Measurements from ENCODE around the gene KTN1.

KTN1 gene

DNA sequence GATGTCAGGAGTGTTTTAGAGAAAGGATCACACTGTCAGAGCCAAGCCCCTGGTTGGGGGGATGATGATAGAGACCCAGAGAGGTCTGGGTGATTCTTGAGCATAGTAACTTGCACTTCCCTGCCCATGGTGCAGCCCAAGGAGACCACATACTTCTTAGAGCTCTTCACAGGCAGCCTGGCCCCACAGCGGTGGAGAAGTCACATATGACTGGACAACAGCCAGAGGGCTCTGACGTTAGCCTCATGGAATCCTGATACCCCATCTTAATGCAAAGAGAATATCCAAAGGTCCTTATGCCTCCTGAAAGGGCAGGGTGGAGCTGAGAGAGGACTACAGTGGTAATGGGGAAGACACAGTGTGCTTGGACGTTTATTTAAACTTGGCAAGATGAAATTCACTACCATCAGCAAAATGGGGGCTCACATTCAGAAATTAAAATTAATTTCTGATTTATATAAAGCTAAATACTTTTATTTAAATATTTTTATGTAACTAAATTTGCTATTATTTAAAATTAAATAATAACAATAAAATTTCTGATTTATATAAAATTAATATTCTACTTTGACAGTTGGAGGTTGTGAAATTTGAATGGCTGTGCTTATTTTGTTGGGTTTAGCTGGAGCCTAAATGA is 131.3 kb downstream of the KTN1 start:
- H3K27me3 ChIP-seq (ENCODE audit: control insufficient read depth, insufficient read depth, low read length) = no peaks in the 10 kb centered on the region
- no peaks in the 10 kb centered on the region for H3K9me3 ChIP-seq (ENCODE audit: control insufficient read depth, low read length)
- no peak overlapping the region for H3K9ac ChIP-seq
- H3K79me2 ChIP-seq = no peaks in the 10 kb centered on the region
- H3K36me3 ChIP-seq (ENCODE audit: control insufficient read depth, insufficient read depth, low read length) = no peaks in the 10 kb centered on the region
- H3K27ac ChIP-seq = no peak overlapping the region
- H2AFZ ChIP-seq = no peak overlapping the region
- H3K4me1 ChIP-seq = no peaks in the 10 kb centered on the region
- no peak overlapping the region for H3K4me2 ChIP-seq (ENCODE audit: low read length)
- TF ChIP-seq, protein P1, sequence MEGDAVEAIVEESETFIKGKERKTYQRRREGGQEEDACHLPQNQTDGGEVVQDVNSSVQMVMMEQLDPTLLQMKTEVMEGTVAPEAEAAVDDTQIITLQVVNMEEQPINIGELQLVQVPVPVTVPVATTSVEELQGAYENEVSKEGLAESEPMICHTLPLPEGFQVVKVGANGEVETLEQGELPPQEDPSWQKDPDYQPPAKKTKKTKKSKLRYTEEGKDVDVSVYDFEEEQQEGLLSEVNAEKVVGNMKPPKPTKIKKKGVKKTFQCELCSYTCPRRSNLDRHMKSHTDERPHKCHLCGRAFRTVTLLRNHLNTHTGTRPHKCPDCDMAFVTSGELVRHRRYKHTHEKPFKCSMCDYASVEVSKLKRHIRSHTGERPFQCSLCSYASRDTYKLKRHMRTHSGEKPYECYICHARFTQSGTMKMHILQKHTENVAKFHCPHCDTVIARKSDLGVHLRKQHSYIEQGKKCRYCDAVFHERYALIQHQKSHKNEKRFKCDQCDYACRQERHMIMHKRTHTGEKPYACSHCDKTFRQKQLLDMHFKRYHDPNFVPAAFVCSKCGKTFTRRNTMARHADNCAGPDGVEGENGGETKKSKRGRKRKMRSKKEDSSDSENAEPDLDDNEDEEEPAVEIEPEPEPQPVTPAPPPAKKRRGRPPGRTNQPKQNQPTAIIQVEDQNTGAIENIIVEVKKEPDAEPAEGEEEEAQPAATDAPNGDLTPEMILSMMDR (IDR thresholded peaks at IDR 0.05) = no peak
- H3K4me3 ChIP-seq (ENCODE audit: low read depth, low read length) = no peak overlapping the region

DNA sequence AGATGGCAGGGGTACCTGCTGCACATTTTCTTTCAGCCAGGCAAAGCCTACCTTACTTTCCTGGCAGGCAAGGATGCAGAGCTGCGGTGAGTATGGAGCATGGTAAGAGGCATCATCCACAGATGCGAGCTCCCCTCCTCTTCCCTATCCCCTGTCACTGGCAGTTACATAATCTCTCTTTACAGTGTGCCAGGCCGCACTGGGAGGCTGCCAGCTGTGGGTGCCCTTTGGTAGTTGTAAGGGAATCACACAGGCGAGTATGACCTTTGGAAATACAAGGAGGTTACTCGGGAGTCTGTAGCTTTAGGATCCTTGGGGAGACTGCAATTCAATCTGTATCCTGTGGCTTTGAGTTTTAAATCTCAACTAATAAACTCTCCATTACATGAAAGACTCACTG is 132.5 kb downstream of the KTN1 start:
- no peaks in the 10 kb centered on the region for H3K79me2 ChIP-seq
- no peaks in the 10 kb centered on the region for H3K4me1 ChIP-seq
- no peaks in the 10 kb centered on the region for H3K27me3 ChIP-seq (ENCODE audit: control insufficient read depth, insufficient read depth, low read length)
- H2AFZ ChIP-seq = no peak overlapping the region
- TF ChIP-seq, protein P1 (IDR thresholded peaks at IDR 0.05) = no peak
- no peak overlapping the region for H3K27ac ChIP-seq
- H3K36me3 ChIP-seq (ENCODE audit: control insufficient read depth, insufficient read depth, low read length) = no peaks in the 10 kb centered on the region
- H3K9ac ChIP-seq = no peak overlapping the region
- H3K4me3 ChIP-seq (ENCODE audit: low read depth, low read length) = no peak overlapping the region
- H3K4me2 ChIP-seq (ENCODE audit: low read length) = no peak overlapping the region
- no peaks in the 10 kb centered on the region for H3K9me3 ChIP-seq (ENCODE audit: control insufficient read depth, low read length)

DNA sequence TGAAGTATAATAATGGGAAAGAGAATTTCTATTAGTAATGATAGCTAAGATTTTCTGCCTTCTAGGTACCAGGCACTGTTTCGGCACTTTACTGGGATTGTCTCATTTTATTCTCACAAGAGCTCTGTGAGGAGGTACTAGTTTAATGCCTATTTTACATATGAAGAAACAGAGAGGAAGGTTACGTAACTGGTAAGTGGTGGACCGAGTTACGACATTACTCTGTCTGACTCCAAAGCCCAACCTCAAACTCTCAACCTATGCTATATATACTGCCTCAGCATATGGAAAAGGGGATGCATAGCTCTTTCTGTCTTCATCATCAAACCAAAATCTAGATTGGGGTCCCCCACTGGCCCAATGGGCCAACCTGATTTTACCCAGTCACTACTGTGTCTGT is 133.5 kb downstream of the KTN1 start:
- no peaks in the 10 kb centered on the region for H3K4me1 ChIP-seq
- H3K9me3 ChIP-seq (ENCODE audit: control insufficient read depth, low read length) = no peaks in the 10 kb centered on the region
- H3K27ac ChIP-seq = no peak overlapping the region
- H3K79me2 ChIP-seq = no peaks in the 10 kb centered on the region
- H3K4me2 ChIP-seq (ENCODE audit: low read length) = no peak overlapping the region
- H3K4me3 ChIP-seq (ENCODE audit: low read depth, low read length) = no peak overlapping the region
- no peaks in the 10 kb centered on the region for H3K27me3 ChIP-seq (ENCODE audit: control insufficient read depth, insufficient read depth, low read length)
- TF ChIP-seq, protein P1 (IDR thresholded peaks at IDR 0.05) = no peak
- H3K36me3 ChIP-seq (ENCODE audit: control insufficient read depth, insufficient read depth, low read length) = no peaks in the 10 kb centered on the region
- no peak overlapping the region for H3K9ac ChIP-seq
- H2AFZ ChIP-seq = no peak overlapping the region

GRCh38 chr14:55715889-55716288 is 135.9 kb downstream of the KTN1 start:
- H3K4me3 ChIP-seq (ENCODE audit: low read depth, low read length) = no peak overlapping the region
- H3K36me3 ChIP-seq (ENCODE audit: control insufficient read depth, insufficient read depth, low read length) = no peaks in the 10 kb centered on the region
- no peaks in the 10 kb centered on the region for H3K9me3 ChIP-seq (ENCODE audit: control insufficient read depth, low read length)
- H3K27me3 ChIP-seq (ENCODE audit: control insufficient read depth, insufficient read depth, low read length) = no peaks in the 10 kb centered on the region
- TF ChIP-seq, protein P1 (IDR thresholded peaks at IDR 0.05) = no peak
- H3K4me2 ChIP-seq (ENCODE audit: low read length) = no peak overlapping the region
- no peaks in the 10 kb centered on the region for H3K79me2 ChIP-seq
- H3K27ac ChIP-seq = no peak overlapping the region
- H3K9ac ChIP-seq = no peak overlapping the region
- H2AFZ ChIP-seq = no peak overlapping the region
- H3K4me1 ChIP-seq = no peaks in the 10 kb centered on the region

DNA sequence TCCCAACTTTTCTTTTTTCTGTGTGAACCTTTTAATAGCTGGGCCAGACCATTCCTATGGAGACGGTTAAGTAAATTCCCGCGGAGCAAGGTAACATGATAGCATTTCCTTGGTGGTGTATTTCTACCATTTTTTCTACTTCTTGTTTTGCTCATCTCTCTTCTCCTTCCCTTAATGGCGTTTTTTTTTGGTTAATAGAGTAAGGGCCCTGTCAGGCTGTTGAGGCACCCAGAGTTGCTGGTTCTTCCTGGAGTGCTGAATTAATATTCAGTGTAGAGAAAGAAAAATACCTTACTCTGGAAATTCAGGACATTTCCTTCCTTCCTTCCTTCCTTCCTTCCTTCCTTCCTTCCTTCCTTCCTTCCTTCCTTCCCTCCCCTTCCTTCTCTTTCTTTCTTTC is 137.6 kb downstream of the KTN1 start:
- Histone ChIP-seq H3K27ac (no peak overlapping the region), H2AFZ (no peak overlapping the region), H3K4me2 (ENCODE audit: low read length) (no peak overlapping the region), H3K9ac (no peak overlapping the region), H3K79me2 (no peaks in the 10 kb centered on the region), H3K4me1 (no peaks in the 10 kb centered on the region), H3K36me3 (ENCODE audit: control insufficient read depth, insufficient read depth, low read length) (no peaks in the 10 kb centered on the region), H3K4me3 (ENCODE audit: low read depth, low read length) (no peak overlapping the region), H3K27me3 (ENCODE audit: control insufficient read depth, insufficient read depth, low read length) (no peaks in the 10 kb centered on the region), H3K9me3 (ENCODE audit: control insufficient read depth, low read length) (no peaks in the 10 kb centered on the region)
- TF ChIP-seq, protein P1 (IDR thresholded peaks at IDR 0.05) = no peak

Data from parathyroid adenoma (tissue), 2 donors.